ENCODE measurements around the gene RGS1.

RGS1 gene

GRCh38 chr1:192620071-192620635, 44.6 kb downstream of the RGS1 start:
- DNase-seq (ENCODE audit: low read depth) = no peak

GRCh38 chr1:192626366-192627179, 51.0 kb downstream of the RGS1 start:
- no peak for DNase-seq (ENCODE audit: low read depth)

GRCh38 chr1:192627901-192628300, 52.3 kb downstream of the RGS1 start:
- DNase-seq (ENCODE audit: low read depth) = no peak

- no peak for DNase-seq (ENCODE audit: low read depth)
Measured at GRCh38 chr1:192628396-192629057, 53.0 kb downstream of the RGS1 start.

GRCh38 chr1:192629612-192630011, 54.0 kb downstream of the RGS1 start:
- no peak for DNase-seq (ENCODE audit: low read depth)

All from stimulated activated CD8-positive, alpha-beta memory T cell treated with anti-CD3 and anti-CD28 coated beads, Interleukin-15, amount 100 ng/mL, for 24 hours (primary cell).